ENCODE results near the gene NAPG. TPM values are rescaled to one million over a fixed set of nuclear protein-coding genes. Genes with fewer than 3 reads are reported as not detected.
A peak's percentile ranks its signal among the peaks of the same experiment; 100 is the strongest.

The NAPG gene
- total and polyA plus RNA-seq, 2 donors (not counting 3 experiments of a cell fraction or from before 2014, with no cell fraction given), result 10.8 to 34.1 TPM

GRCh38 chr18:10523544-10523943 lies 2.3 kb upstream of the NAPG start:
- no TSS peak for BruUV-seq (replicated peaks)
- peaks cover 11 to 24% of the 10 kb centered on the region in 2 experiments for H3K27me3 ChIP-seq (ENCODE audit: control insufficient read depth in 2 of 2, insufficient read depth in 2 of 2, low read length in 2 of 2)
- no peak overlapping the region for H3K4me2 ChIP-seq (ENCODE audit: insufficient read depth, low read length)
- FAIRE-seq, result no peak
- no peaks in the 10 kb centered on the region for H3K36me3 ChIP-seq (ENCODE audit: control insufficient read depth in 2 of 2, extremely low read depth in 1 of 2, insufficient read depth in 2 of 2, low read length in 2 of 2)
- H4K20me1 ChIP-seq (replicated peaks; ENCODE audit: control insufficient read depth, extremely low read depth, insufficient read depth, low read length), result no peaks in the 10 kb centered on the region
- no peak overlapping the region for H3K27ac ChIP-seq (ENCODE audit: insufficient read depth, low read depth, low read length)
- no peaks in the 10 kb centered on the region for H3K9me3 ChIP-seq (replicated peaks; ENCODE audit: control insufficient read depth, insufficient read depth, low read length)
- dilution Hi-C loops (cut with MboI; ENCODE audit: extremely low pct_ligation_motif_present, low sequenced_read_pairs) (loop anchor here (25.0 kb wide), 1 partner anchor 536 kb away; no protein-coding TSS in a partner anchor), intact Hi-C loops (cut with micrococcal nuclease) (loop anchor here (10.0 kb wide), 2 partner anchors 249 to 909 kb away; partner anchors contain the start of gene PPP4R1)
- no peaks in the 10 kb centered on the region for H3K9me1 ChIP-seq (replicated peaks; ENCODE audit: control insufficient read depth, extremely low read depth, insufficient read depth, low read length)
- H3K4me3 ChIP-seq (replicated peaks in 1 of 3; ENCODE audit: insufficient read depth in 1 of 3, low read depth in 1 of 3, low read length in 3 of 3), result no peak overlapping the region
- peaks cover 21% of the 10 kb centered on the region for H3K79me2 ChIP-seq (ENCODE audit: control insufficient read depth, insufficient read depth, low read length)
- no peak for DNase-seq (ENCODE audit: low read depth, low spot score)
- TF ChIP-seq GATA2 (IDR thresholded peaks at IDR 0.05; ENCODE audit: insufficient read depth, insufficient read length, low read depth, low read length) (no peak), POLR2AphosphoS5 (IDR thresholded peaks at IDR 0.05; ENCODE audit: insufficient read depth, low read depth, low read length) (no peak)
- no peak overlapping the region for H2AFZ ChIP-seq (ENCODE audit: low read depth, low read length)
- H3K4me1 ChIP-seq (ENCODE audit: control insufficient read depth, extremely low read depth, insufficient read depth, low read length), result peaks cover 7% of the 10 kb centered on the region
- ChIA-PET POLR2A (no interaction called here), CTCF (interaction anchor here (2.3 kb wide), 1 partner anchor 491 kb away, joined by 9 read pairs; no protein-coding TSS in a partner anchor)
- H3K9ac ChIP-seq (replicated peaks; ENCODE audit: extremely low read depth, insufficient read depth, low read length), result no peak overlapping the region

DNA sequence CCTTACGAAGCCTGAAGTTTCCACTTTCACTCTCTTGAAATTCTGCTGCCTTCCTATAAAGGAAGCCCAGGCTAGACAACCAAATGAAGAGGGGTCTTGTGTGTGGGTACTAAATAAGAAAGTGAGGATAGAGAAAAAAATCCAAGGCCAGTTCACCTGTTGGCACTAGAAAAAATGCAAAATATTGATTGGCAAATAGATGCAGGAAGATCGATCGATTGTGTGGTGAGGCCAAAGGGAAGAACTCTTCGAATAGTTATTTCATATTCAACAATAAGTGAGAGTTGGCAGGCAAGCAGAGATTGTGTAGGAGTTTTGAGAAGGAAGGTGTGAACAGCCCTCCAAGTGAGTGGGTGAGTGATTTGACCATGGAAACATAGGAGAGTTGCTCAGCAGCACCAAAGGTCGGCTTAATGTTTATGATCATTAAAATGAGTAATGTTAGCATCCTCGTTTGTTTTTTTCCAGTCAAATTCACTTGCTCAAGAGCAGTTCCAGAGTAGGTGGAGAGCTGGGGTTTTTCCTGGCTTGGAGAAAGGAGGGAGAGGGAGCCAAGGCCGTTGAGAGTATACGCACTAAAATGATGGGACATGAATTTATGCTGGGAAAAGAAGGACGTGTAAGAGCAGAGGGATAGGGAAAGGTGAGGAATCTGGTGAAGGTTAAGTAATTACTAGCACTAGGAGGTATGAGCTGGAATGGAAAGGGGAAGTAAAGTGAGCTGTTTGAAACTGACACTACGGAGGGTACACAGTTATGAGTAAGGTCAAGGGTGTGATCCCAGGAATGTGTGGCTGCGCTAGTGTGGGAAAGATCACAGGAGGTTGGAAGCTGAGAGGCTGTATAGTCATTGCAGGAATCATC lies 1.1 kb upstream of the NAPG start:
- Histone ChIP-seq H3K79me2 (ENCODE audit: control insufficient read depth, insufficient read depth, low read length) (peaks cover 33% of the 10 kb centered on the region), H3K27me3 (ENCODE audit: control insufficient read depth in 2 of 2, insufficient read depth in 2 of 2, low read length in 2 of 2) (peaks cover 10 to 12% of the 10 kb centered on the region in 2 experiments), H3K4me2 (ENCODE audit: insufficient read depth, low read length) (no peak overlapping the region), H3K4me1 (ENCODE audit: control insufficient read depth, extremely low read depth, insufficient read depth, low read length) (peaks cover 7% of the 10 kb centered on the region), H3K4me3 (replicated peaks in 1 of 3; ENCODE audit: insufficient read depth in 1 of 3, low read depth in 1 of 3, low read length in 3 of 3) (no peak overlapping the region), H3K9me3 (replicated peaks; ENCODE audit: control insufficient read depth, insufficient read depth, low read length) (no peaks in the 10 kb centered on the region), H2AFZ (ENCODE audit: low read depth, low read length) (peak overlapping the region; percentile 43), H3K9me1 (replicated peaks; ENCODE audit: control insufficient read depth, extremely low read depth, insufficient read depth, low read length) (no peaks in the 10 kb centered on the region), H3K9ac (replicated peaks; ENCODE audit: extremely low read depth, insufficient read depth, low read length) (no peak overlapping the region), H3K36me3 (ENCODE audit: control insufficient read depth in 2 of 2, extremely low read depth in 1 of 2, insufficient read depth in 2 of 2, low read length in 2 of 2) (no peaks in the 10 kb centered on the region), H4K20me1 (replicated peaks; ENCODE audit: control insufficient read depth, extremely low read depth, insufficient read depth, low read length) (no peaks in the 10 kb centered on the region), H3K27ac (ENCODE audit: insufficient read depth, low read depth, low read length) (no peak overlapping the region)
- DNase-seq (ENCODE audit: low read depth, low spot score) (no peak), FAIRE-seq (no peak)
- CTCF ChIA-PET, result interaction anchor here (0.8 to 1.4 kb wide), 5 partner anchors 10 to 554 kb away, joined by 3 to 5 read pairs (median 4); no protein-coding TSS in a partner anchor
- dilution Hi-C loops (cut with MboI; ENCODE audit: extremely low pct_ligation_motif_present, low sequenced_read_pairs) (loop anchor here (25.0 kb wide), 1 partner anchor 537 kb away; no protein-coding TSS in a partner anchor), intact Hi-C loops (cut with micrococcal nuclease) (loop anchor here (10.0 kb wide), 2 partner anchors 250 to 910 kb away; partner anchors contain the start of gene PPP4R1)
- POLR2A ChIA-PET, result no interaction called here
- no TSS peak for BruUV-seq (replicated peaks)
- TF ChIP-seq GATA2 (IDR thresholded peaks at IDR 0.05; ENCODE audit: insufficient read depth, insufficient read length, low read depth, low read length) (no peak), EZH2 (IDR thresholded peaks at IDR 0.05; ENCODE audit: borderline replicate concordance, low read depth, low read length, severe bottlenecking) (no peak), POLR2A (IDR thresholded peaks at IDR 0.05; ENCODE audit: low read depth, low read length) (no peak), MYC (IDR thresholded peaks at IDR 0.05; ENCODE audit: low read depth, low read length) (no peak)
